C4-2B (cell line): Measurements from ENCODE around the gene MARK1.

Experiments
- ZFX ChIP-seq: fragments of 450-650 bp; IDR thresholded peaks from 2 replicates; pipeline ENCODE4 v1.6.1; 2017
- TF ChIP-seq, protein P1 (sequence below): fragments of 450-650 bp; conservative IDR thresholded peaks from 2 replicates; pipeline ENCODE4 v1.5.1; 2017; ENCODE audit warnings: mild to moderate bottlenecking

DNA sequence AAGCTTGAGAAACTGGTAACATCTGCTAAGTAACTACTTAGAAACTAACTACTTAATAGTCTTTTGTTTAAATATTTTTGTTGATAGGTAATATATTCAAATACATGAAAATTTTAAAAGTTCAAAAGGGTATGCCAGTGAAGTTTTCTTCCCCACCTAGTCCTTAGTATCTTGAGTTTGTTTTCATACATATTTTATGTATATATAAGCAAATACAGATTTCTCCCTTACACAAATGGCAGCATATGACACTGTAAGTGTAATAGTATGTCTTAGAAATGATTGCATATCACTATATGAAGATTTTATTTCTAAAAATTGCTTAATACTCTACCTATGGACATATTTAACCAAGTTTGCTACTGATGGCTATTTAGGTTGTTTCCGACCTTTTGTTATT is 38.9 kb downstream of the MARK1 start:
- TF ChIP-seq, protein P1, sequence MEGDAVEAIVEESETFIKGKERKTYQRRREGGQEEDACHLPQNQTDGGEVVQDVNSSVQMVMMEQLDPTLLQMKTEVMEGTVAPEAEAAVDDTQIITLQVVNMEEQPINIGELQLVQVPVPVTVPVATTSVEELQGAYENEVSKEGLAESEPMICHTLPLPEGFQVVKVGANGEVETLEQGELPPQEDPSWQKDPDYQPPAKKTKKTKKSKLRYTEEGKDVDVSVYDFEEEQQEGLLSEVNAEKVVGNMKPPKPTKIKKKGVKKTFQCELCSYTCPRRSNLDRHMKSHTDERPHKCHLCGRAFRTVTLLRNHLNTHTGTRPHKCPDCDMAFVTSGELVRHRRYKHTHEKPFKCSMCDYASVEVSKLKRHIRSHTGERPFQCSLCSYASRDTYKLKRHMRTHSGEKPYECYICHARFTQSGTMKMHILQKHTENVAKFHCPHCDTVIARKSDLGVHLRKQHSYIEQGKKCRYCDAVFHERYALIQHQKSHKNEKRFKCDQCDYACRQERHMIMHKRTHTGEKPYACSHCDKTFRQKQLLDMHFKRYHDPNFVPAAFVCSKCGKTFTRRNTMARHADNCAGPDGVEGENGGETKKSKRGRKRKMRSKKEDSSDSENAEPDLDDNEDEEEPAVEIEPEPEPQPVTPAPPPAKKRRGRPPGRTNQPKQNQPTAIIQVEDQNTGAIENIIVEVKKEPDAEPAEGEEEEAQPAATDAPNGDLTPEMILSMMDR, result no peak
- TF ChIP-seq ZFX, result no peak
